ENCODE data around the gene SPRN. TPM values are rescaled to one million over a fixed set of nuclear protein-coding genes. Genes with fewer than 3 reads are reported as not detected.

Gene SPRN
- polyA plus RNA-seq, 1 experiment: 1.1 TPM

GRCh38 chr10:133451346-133451745 is 26.9 kb upstream of the SPRN start:
- H3K4me3 ChIP-seq (ENCODE audit: low read depth, low read length): no peak overlapping the region
- H3K9me3 ChIP-seq (ENCODE audit: control insufficient read depth, insufficient read depth, low read length): peaks cover 24% of the 10 kb centered on the region
- no peak for TF ChIP-seq CTCF (IDR thresholded peaks at IDR 0.05; ENCODE audit: low read depth, low read length)
- H3K27me3 ChIP-seq (ENCODE audit: control insufficient read depth, insufficient read depth, low read length): no peaks in the 10 kb centered on the region
- ChIA-PET CTCF (no interaction called here), POLR2A (no interaction called here)
- no peak for DNase-seq (ENCODE audit: low read depth, low spot score)
- H3K27ac ChIP-seq (ENCODE audit: low read depth, low read length): no peak overlapping the region

GRCh38 chr10:133448120-133448519 is 23.7 kb upstream of the SPRN start:
- Histone ChIP-seq H3K4me3 (ENCODE audit: low read depth, low read length) (no peak overlapping the region), H3K9me3 (ENCODE audit: control insufficient read depth, insufficient read depth, low read length) (peaks cover 25% of the 10 kb centered on the region), H3K27me3 (ENCODE audit: control insufficient read depth, insufficient read depth, low read length) (no peaks in the 10 kb centered on the region), H3K27ac (ENCODE audit: low read depth, low read length) (no peak overlapping the region)
- DNase-seq (ENCODE audit: low read depth, low spot score): no peak
- ChIA-PET POLR2A (no interaction called here), CTCF (no interaction called here)
- TF ChIP-seq CTCF (IDR thresholded peaks at IDR 0.05; ENCODE audit: low read depth, low read length): no peak

- H3K27ac ChIP-seq (ENCODE audit: low read depth, low read length): no peak overlapping the region
- ChIA-PET CTCF (no interaction called here), POLR2A (no interaction called here)
- no peak for TF ChIP-seq CTCF (IDR thresholded peaks at IDR 0.05; ENCODE audit: low read depth, low read length)
- DNase-seq (ENCODE audit: low read depth, low spot score): no peak
- H3K9me3 ChIP-seq (ENCODE audit: control insufficient read depth, insufficient read depth, low read length): peaks cover 25% of the 10 kb centered on the region
- H3K27me3 ChIP-seq (ENCODE audit: control insufficient read depth, insufficient read depth, low read length): no peaks in the 10 kb centered on the region
- no peak overlapping the region for H3K4me3 ChIP-seq (ENCODE audit: low read depth, low read length)
Measured at GRCh38 chr10:133446979-133447378, 22.6 kb upstream of the SPRN start.

- Histone ChIP-seq H3K9me3 (ENCODE audit: control insufficient read depth, insufficient read depth, low read length) (peaks cover 25% of the 10 kb centered on the region), H3K4me3 (ENCODE audit: low read depth, low read length) (no peak overlapping the region), H3K27ac (ENCODE audit: low read depth, low read length) (no peak overlapping the region), H3K27me3 (ENCODE audit: control insufficient read depth, insufficient read depth, low read length) (no peaks in the 10 kb centered on the region)
- no peak for TF ChIP-seq CTCF (IDR thresholded peaks at IDR 0.05; ENCODE audit: low read depth, low read length)
- ChIA-PET POLR2A (no interaction called here), CTCF (interaction anchor here (1.2 kb wide), 1 partner anchor 116 kb away, joined by 3 read pairs; no protein-coding TSS in a partner anchor)
- DNase-seq (ENCODE audit: low read depth, low spot score): no peak
Measured at GRCh38 chr10:133445751-133446708, 21.6 kb upstream of the SPRN start.

- Histone ChIP-seq H3K4me3 (ENCODE audit: low read depth, low read length) (no peak overlapping the region), H3K9me3 (ENCODE audit: control insufficient read depth, insufficient read depth, low read length) (peaks cover 25% of the 10 kb centered on the region), H3K27me3 (ENCODE audit: control insufficient read depth, insufficient read depth, low read length) (no peaks in the 10 kb centered on the region), H3K27ac (ENCODE audit: low read depth, low read length) (no peak overlapping the region)
- no peak for DNase-seq (ENCODE audit: low read depth, low spot score)
- no peak for TF ChIP-seq CTCF (IDR thresholded peaks at IDR 0.05; ENCODE audit: low read depth, low read length)
- ChIA-PET CTCF (interaction anchor here (1.2 kb wide), 1 partner anchor 116 kb away, joined by 3 read pairs; no protein-coding TSS in a partner anchor), POLR2A (no interaction called here)
Measured at GRCh38 chr10:133445268-133445732, 20.9 kb upstream of the SPRN start.
